Endothelial cell of umbilical vein (primary cell): ENCODE results near the gene SCGB1D2. TPM values are rescaled to one million over a fixed set of nuclear protein-coding genes. Genes with fewer than 3 reads are reported as not detected.

Experiments
- BruUV-seq: library from RNA; stranded (reverse); fragments of 400-500 nt; replicated peaks from 2 replicates; lab custom pipeline; 2021; lab: Mats Ljungman, UMichigan
- CTCF ChIA-PET: fragments of 300-600, 350-600 bp; sonication (Branson Sonifier 250); formaldehyde crosslinking; loops from one replicate; lab custom pipeline; 2021; ENCODE audit warnings: antibody characterized with exemption, inconsistent platforms; lab: Charles Lee
- POLR2A ChIA-PET: fragments of 300-600, 350-600 bp; sonication (Branson Sonifier 250); formaldehyde crosslinking; loops from one replicate; lab custom pipeline; 2021; ENCODE audit warnings: antibody characterized with exemption, inconsistent platforms; lab: Charles Lee
- DNase-seq: peaks from one replicate; pipeline ENCODE4 v3.0.0-alpha.2; 2011; ENCODE audit warnings: low read depth, low spot score
- FAIRE-seq: peaks from 2 replicates; lab custom pipeline; 2011; peaks lifted over from hg19 to GRCh38; lab: Jason Lieb, UNC
- H2AFZ ChIP-seq: 2 replicates; pipeline ENCODE4 v1.6.0; 2012; ENCODE audit warnings: low read depth, low read length, control low read depth, inconsistent platforms
- H3K27ac ChIP-seq: 2 replicates; pipeline ENCODE4 v1.5.1; 2011; ENCODE audit warnings: low read depth, mild to moderate bottlenecking, control low read depth, low read length, moderate library complexity; ENCODE audit not compliant: insufficient read depth
- H3K27me3 ChIP-seq, 2 experiments: 2 replicates each; pipeline versions ENCODE4 v1.6.0 to v1.6.1; 2011; ENCODE audit warnings: low read length in 2 of 2, mixed read lengths in 1 of 2; ENCODE audit not compliant: control insufficient read depth in 2 of 2, insufficient read depth in 2 of 2
- H3K36me3 ChIP-seq, 2 experiments: 2 replicates in 1 of 2; 3 replicates in 1 of 2; pipeline ENCODE4 v1.5.1; 2011; ENCODE audit warnings: low read length in 2 of 2, mild to moderate bottlenecking in 1 of 2, moderate library complexity in 1 of 2; ENCODE audit not compliant: control insufficient read depth in 2 of 2, insufficient read depth in 2 of 2; ENCODE audit errors: extremely low read depth in 1 of 2
- H3K4me1 ChIP-seq: 3 replicates; pipeline ENCODE4 v1.5.1; 2011; ENCODE audit warnings: mild to moderate bottlenecking, low read length; ENCODE audit not compliant: control insufficient read depth, insufficient read depth; ENCODE audit errors: extremely low read depth
- H3K4me2 ChIP-seq: 2 replicates; pipeline ENCODE4 v1.6.1; 2011; ENCODE audit warnings: low read length, control low read depth, mixed read lengths; ENCODE audit not compliant: insufficient read depth
- H3K4me3 ChIP-seq, 3 experiments: fragments of 200-600 bp in 1 of 3; sonication (generic), shearing (Covaris generic) in 1 of 3; replicated peaks in 1 of 3; 2 replicates each; pipeline ENCODE4 v1.5.1; 2011 to 2016; ENCODE audit warnings: control low read depth in 3 of 3, low read length in 3 of 3, mild to moderate bottlenecking in 2 of 3, inconsistent platforms in 1 of 3, low read depth in 1 of 3, moderate library complexity in 1 of 3; ENCODE audit not compliant: insufficient read depth in 1 of 3
- H3K79me2 ChIP-seq: 2 replicates; pipeline ENCODE4 v1.6.0; 2012; ENCODE audit warnings: low read length, inconsistent platforms; ENCODE audit not compliant: control insufficient read depth, insufficient read depth
- H3K9ac ChIP-seq: replicated peaks from 2 replicates; pipeline ENCODE3; 2011; ENCODE audit warnings: low read length, control low read depth; ENCODE audit not compliant: insufficient read depth; ENCODE audit errors: extremely low read depth
- H3K9me1 ChIP-seq: replicated peaks from 3 replicates; pipeline ENCODE4 v1.6.0; 2011; ENCODE audit warnings: mild to moderate bottlenecking, low read length; ENCODE audit not compliant: control insufficient read depth, insufficient read depth; ENCODE audit errors: extremely low read depth
- H3K9me3 ChIP-seq: replicated peaks from 2 replicates; pipeline ENCODE4 v1.5.1; 2012; ENCODE audit warnings: low read length, inconsistent platforms; ENCODE audit not compliant: control insufficient read depth, insufficient read depth
- H4K20me1 ChIP-seq: replicated peaks from 2 replicates; pipeline ENCODE3; 2011; ENCODE audit warnings: mild to moderate bottlenecking, low read length; ENCODE audit not compliant: control insufficient read depth, insufficient read depth; ENCODE audit errors: extremely low read depth
- EZH2 ChIP-seq: IDR thresholded peaks from 2 replicates; pipeline ENCODE4 v1.6.1; 2012; ENCODE audit warnings: borderline replicate concordance, low read depth, mild to moderate bottlenecking, moderate library complexity, low read length, inconsistent platforms; ENCODE audit not compliant: severe bottlenecking
- FOS ChIP-seq: IDR thresholded peaks from 2 replicates; pipeline ENCODE4 v1.6.1; 2011; ENCODE audit warnings: mild to moderate bottlenecking, low read length, moderate library complexity, borderline replicate concordance; ENCODE audit not compliant: insufficient read depth
- GATA2 ChIP-seq: IDR thresholded peaks from 2 replicates; pipeline ENCODE4 v1.7.0; 2011; ENCODE audit warnings: low read depth, mild to moderate bottlenecking, moderate library complexity, mixed read lengths, low read length; ENCODE audit not compliant: insufficient read length, insufficient read depth
- JUN ChIP-seq: IDR thresholded peaks from 2 replicates; pipeline ENCODE4 v1.6.1; 2011; ENCODE audit warnings: borderline replicate concordance, low read depth; ENCODE audit not compliant: insufficient read length, insufficient read depth
- MYC ChIP-seq: IDR thresholded peaks from one replicate; pipeline ENCODE4 v1.6.1; 2011; ENCODE audit warnings: mild to moderate bottlenecking, low read depth, low read length
- POLR2A ChIP-seq: IDR thresholded peaks from 2 replicates; pipeline ENCODE4 v1.6.1; 2012; ENCODE audit warnings: low read depth, mild to moderate bottlenecking, control low read depth, low read length
- POLR2AphosphoS5 ChIP-seq: IDR thresholded peaks from 2 replicates; pipeline ENCODE4 v1.6.1; 2012; ENCODE audit warnings: low read depth, mild to moderate bottlenecking, control low read depth, low read length, moderate library complexity; ENCODE audit not compliant: insufficient read depth
- dilution Hi-C: fragments of 300-500 bp; cut with MboI; formaldehyde crosslinking; loops from one replicate; pipeline ENCODE4 v1.15.0; 2019; ENCODE audit warnings: low sequenced_read_pairs; ENCODE audit not compliant: extremely low pct_ligation_motif_present
- intact Hi-C: fragments of 100-400 bp; cut with micrococcal nuclease; formaldehyde crosslinking; loops from one replicate; pipeline ENCODE4 v1.10.0; 2022
- polyA plus RNA-seq, 4 experiments: library from polyadenylated mRNA; depleted of rRNA in 3 of 4; stranded (reverse) in 3 of 4; unstranded in 1 of 4; fragments of >200 nt; gene quantifications; 2 replicates each; pipeline versions ENCODE4 v1.2.1 to v1.2.3, GENCODE V29; 2011 to 2012; ENCODE audit warnings: missing spikeins in 1 of 4
- total RNA-seq: library from RNA; stranded (reverse); gene quantifications from 2 replicates; pipeline ENCODE4 v1.2.3, GENCODE V29; 2021
- TF ChIP-seq, protein P1 (sequence below): IDR thresholded peaks from 2 replicates; pipeline ENCODE4 v1.6.1; 2011; ENCODE audit not compliant: insufficient read depth, insufficient read length
- TF ChIP-seq, protein P2 (sequence below), 2 donors: IDR thresholded peaks; 1 replicate in 1 of 2; 2 replicates in 1 of 2; pipeline ENCODE4 v1.5.1; 2011; ENCODE audit warnings: low read length in 2 of 2, mild to moderate bottlenecking in 2 of 2, moderate library complexity in 2 of 2, control low read depth in 1 of 2, inconsistent platforms in 1 of 2, low read depth in 1 of 2; ENCODE audit not compliant: insufficient read depth in 1 of 2; ENCODE audit errors: extremely low read depth in 1 of 2

Gene SCGB1D2
- total and polyA plus RNA-seq, 2 donors (not counting 3 experiments of a cell fraction or from before 2014, with no cell fraction given), result not detected

DNA sequence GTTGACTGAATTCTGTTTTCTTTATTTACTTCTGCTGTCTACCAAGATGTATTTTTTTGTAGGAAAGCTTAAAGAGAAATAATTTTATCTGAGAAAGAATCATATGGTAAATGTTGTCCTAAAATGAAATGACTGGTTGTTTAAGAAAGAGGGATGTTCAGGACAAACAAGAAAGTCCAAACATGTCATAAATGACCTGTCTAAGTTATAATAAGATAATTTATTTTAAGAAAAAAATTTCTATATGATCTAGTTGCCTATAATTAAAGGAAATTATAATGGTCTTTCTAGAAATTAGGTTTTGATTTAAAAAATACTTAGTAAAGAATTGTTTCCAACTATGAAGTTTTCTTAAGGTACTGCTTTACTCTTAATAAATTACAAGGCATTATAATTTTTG lies 38.4 kb downstream of the SCGB1D2 start:
- Histone ChIP-seq H3K4me1 (no peaks in the 10 kb centered on the region), H3K4me2 (no peak overlapping the region), H3K9me3 (no peaks in the 10 kb centered on the region), H3K9me1 (no peaks in the 10 kb centered on the region), H4K20me1 (no peaks in the 10 kb centered on the region), H3K4me3 (no peak overlapping the region), H3K27me3 (peaks cover 4 to 20% of the 10 kb centered on the region in 2 experiments), H2AFZ (no peak overlapping the region), H3K27ac (no peak overlapping the region), H3K79me2 (no peaks in the 10 kb centered on the region), H3K9ac (no peak overlapping the region), H3K36me3 (no peaks in the 10 kb centered on the region)
- POLR2A ChIA-PET, result no interaction called here
- no TSS peak for BruUV-seq
- CTCF ChIA-PET, result no interaction called here
- dilution Hi-C loops (no loop called here), intact Hi-C loops (no loop called here)
- FAIRE-seq (no peak), DNase-seq (no peak)
- TF ChIP-seq GATA2 (no peak), POLR2AphosphoS5 (no peak), POLR2A (no peak), EZH2 (no peak), JUN (no peak), MYC (no peak), FOS (no peak)
- TF ChIP-seq, protein P1, sequence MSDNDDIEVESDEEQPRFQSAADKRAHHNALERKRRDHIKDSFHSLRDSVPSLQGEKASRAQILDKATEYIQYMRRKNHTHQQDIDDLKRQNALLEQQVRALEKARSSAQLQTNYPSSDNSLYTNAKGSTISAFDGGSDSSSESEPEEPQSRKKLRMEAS, result no peak
- TF ChIP-seq, protein P2, sequence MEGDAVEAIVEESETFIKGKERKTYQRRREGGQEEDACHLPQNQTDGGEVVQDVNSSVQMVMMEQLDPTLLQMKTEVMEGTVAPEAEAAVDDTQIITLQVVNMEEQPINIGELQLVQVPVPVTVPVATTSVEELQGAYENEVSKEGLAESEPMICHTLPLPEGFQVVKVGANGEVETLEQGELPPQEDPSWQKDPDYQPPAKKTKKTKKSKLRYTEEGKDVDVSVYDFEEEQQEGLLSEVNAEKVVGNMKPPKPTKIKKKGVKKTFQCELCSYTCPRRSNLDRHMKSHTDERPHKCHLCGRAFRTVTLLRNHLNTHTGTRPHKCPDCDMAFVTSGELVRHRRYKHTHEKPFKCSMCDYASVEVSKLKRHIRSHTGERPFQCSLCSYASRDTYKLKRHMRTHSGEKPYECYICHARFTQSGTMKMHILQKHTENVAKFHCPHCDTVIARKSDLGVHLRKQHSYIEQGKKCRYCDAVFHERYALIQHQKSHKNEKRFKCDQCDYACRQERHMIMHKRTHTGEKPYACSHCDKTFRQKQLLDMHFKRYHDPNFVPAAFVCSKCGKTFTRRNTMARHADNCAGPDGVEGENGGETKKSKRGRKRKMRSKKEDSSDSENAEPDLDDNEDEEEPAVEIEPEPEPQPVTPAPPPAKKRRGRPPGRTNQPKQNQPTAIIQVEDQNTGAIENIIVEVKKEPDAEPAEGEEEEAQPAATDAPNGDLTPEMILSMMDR (IDR thresholded peaks at IDR 0.05; ENCODE audit: extremely low read depth in 1 of 2, insufficient read depth in 1 of 2, low read depth in 1 of 2, low read length in 2 of 2), result no peak

Other genes starting within 250 kb of the SCGB1D2 start
- gene INCENP, start 118.2 kb upstream of the SCGB1D2 start, total RNA-seq, result 73.6 and 86.8 TPM in 2 replicates
- gene INCENP, start 118.2 kb upstream of the SCGB1D2 start, polyA plus RNA-seq, result 17.5 and 22.9 TPM in 2 replicates
- not detected in 2 replicates for gene SCGB1D1, start 52.0 kb upstream of the SCGB1D2 start, total RNA-seq
- not detected in 2 replicates for gene SCGB1D1, start 52.0 kb upstream of the SCGB1D2 start, polyA plus RNA-seq
- gene SCGB2A1, start 33.6 kb upstream of the SCGB1D2 start, total RNA-seq, result not detected in 2 replicates
- gene SCGB2A1, start 33.6 kb upstream of the SCGB1D2 start, polyA plus RNA-seq, result not detected in 2 replicates
- gene SCGB2A2, start 27.9 kb downstream of the SCGB1D2 start, total RNA-seq, result not detected in 2 replicates
- gene SCGB2A2, start 27.9 kb downstream of the SCGB1D2 start, polyA plus RNA-seq, result not detected in 2 replicates
- not detected in 2 replicates for gene SCGB1D4, start 56.8 kb downstream of the SCGB1D2 start, total RNA-seq
- gene SCGB1D4, start 56.8 kb downstream of the SCGB1D2 start, polyA plus RNA-seq, result not detected in 2 replicates
- gene ASRGL1, start 95.2 kb downstream of the SCGB1D2 start, total RNA-seq, result 30.5 and 33.1 TPM in 2 replicates
- gene ASRGL1, start 95.2 kb downstream of the SCGB1D2 start, polyA plus RNA-seq, result 23.7 and 36.0 TPM in 2 replicates
- gene SCGB1A1, start 176.8 kb downstream of the SCGB1D2 start, total RNA-seq, result not detected in 2 replicates
- not detected in 2 replicates for gene SCGB1A1, start 176.8 kb downstream of the SCGB1D2 start, polyA plus RNA-seq